HL-60 (cell line): ENCODE measurements around the gene WIPF2.
"Not testable (repeated sequence)": the region's sequence is repeated elsewhere in the genome, so short reads cannot be mapped to it uniquely, and the experiment has no call there.

Source experiments
- DNase-seq, 2 experiments: peaks; one replicate each; pipeline ENCODE4 v3.0.0-alpha.2; 2010 to 2020; ENCODE audit warnings: low read depth in 1 of 2, low spot score in 1 of 2
- H3K27ac ChIP-seq: fragments of 250-450 bp; sonication (Bioruptor Pico); replicated peaks from 2 replicates; pipeline ENCODE4 v1.5.1; 2020; ENCODE audit warnings: mild to moderate bottlenecking, moderate library complexity
- H3K27me3 ChIP-seq: fragments of 250-450 bp; sonication (Bioruptor Pico); 2 replicates; pipeline ENCODE4 v1.5.1; 2021; ENCODE audit warnings: mild to moderate bottlenecking, moderate library complexity; ENCODE audit not compliant: insufficient read depth, poor library complexity, severe bottlenecking
- H3K4me3 ChIP-seq: replicated peaks from 2 replicates; pipeline ENCODE4 v1.5.1; 2011; ENCODE audit warnings: mild to moderate bottlenecking, control low read depth, low read length; ENCODE audit not compliant: insufficient read depth
- GABPA ChIP-seq: IDR thresholded peaks from 2 replicates; pipeline ENCODE4 v1.6.1; 2012; ENCODE audit warnings: low read depth
- POLR2AphosphoS5 ChIP-seq: IDR thresholded peaks from 2 replicates; pipeline ENCODE4 v1.6.1; 2012; ENCODE audit warnings: low read depth
- SPI1 ChIP-seq: IDR thresholded peaks from 2 replicates; pipeline ENCODE4 v1.6.1; 2012; ENCODE audit warnings: low read depth, mild to moderate bottlenecking, borderline replicate concordance
- TF ChIP-seq, protein P1 (sequence below): IDR thresholded peaks from one replicate; pipeline ENCODE4 v1.5.1; 2011; ENCODE audit warnings: low read length, control low read depth, inconsistent platforms; ENCODE audit not compliant: insufficient read depth
- TF ChIP-seq, protein P2 (sequence below): IDR thresholded peaks from 2 replicates; pipeline ENCODE4 v1.6.1; 2012; ENCODE audit warnings: low read depth; ENCODE audit not compliant: insufficient replicate concordance

WIPF2 gene

DNA sequence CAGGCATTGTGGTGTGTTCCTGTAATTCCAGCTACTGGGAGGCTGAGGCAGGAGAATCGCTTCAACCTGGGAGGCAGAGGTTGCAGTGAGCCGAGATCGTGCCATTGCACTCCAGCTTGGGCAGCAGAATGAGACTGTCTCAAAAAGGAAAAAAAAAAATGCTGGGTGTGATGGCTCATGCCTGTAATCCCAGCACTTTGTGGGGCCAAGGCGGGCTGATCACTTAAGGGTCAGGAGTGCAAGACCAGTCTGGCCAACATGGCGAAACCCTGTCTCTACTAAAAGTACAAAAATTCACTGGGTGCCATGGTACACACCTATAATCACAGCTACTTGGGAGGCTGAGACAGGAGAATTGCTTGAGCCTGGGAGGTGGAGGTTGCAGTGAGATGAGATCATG lies 85.8 kb downstream of the WIPF2 start:
- not testable (repeated sequence) for H3K27me3 ChIP-seq, DNase-seq, H3K4me3 ChIP-seq, H3K27ac ChIP-seq
- TF ChIP-seq POLR2AphosphoS5: 0 out of 2 replicates have a peak, but pooled peaks have one; percentile 10

DNA sequence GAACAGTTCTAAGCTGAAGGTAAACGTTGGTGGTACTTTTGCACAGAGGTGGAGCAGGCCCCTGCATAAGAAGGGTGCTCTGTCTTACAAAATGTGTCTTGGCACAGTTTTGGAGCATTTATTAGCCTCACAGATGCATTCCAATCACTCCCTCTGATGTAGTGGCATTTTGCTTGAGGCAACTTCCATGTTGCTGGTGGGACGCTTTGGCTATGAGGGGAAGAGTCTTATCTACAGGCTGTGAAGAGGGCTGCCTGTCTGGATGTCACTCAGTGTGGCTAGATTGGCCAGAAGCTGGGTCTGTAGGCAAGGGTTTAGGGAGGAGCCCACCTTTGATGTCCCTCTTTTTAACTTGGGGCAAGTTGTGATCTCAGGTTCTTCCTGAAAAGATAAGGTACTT lies 87.3 kb downstream of the WIPF2 start:
- no peak for DNase-seq
- no peak; the same call in 1 of the 2 replicates for TF ChIP-seq POLR2AphosphoS5
- TF ChIP-seq, protein P1, sequence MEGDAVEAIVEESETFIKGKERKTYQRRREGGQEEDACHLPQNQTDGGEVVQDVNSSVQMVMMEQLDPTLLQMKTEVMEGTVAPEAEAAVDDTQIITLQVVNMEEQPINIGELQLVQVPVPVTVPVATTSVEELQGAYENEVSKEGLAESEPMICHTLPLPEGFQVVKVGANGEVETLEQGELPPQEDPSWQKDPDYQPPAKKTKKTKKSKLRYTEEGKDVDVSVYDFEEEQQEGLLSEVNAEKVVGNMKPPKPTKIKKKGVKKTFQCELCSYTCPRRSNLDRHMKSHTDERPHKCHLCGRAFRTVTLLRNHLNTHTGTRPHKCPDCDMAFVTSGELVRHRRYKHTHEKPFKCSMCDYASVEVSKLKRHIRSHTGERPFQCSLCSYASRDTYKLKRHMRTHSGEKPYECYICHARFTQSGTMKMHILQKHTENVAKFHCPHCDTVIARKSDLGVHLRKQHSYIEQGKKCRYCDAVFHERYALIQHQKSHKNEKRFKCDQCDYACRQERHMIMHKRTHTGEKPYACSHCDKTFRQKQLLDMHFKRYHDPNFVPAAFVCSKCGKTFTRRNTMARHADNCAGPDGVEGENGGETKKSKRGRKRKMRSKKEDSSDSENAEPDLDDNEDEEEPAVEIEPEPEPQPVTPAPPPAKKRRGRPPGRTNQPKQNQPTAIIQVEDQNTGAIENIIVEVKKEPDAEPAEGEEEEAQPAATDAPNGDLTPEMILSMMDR: no peak
- TF ChIP-seq GABPA: no peak
- TF ChIP-seq, protein P2, sequence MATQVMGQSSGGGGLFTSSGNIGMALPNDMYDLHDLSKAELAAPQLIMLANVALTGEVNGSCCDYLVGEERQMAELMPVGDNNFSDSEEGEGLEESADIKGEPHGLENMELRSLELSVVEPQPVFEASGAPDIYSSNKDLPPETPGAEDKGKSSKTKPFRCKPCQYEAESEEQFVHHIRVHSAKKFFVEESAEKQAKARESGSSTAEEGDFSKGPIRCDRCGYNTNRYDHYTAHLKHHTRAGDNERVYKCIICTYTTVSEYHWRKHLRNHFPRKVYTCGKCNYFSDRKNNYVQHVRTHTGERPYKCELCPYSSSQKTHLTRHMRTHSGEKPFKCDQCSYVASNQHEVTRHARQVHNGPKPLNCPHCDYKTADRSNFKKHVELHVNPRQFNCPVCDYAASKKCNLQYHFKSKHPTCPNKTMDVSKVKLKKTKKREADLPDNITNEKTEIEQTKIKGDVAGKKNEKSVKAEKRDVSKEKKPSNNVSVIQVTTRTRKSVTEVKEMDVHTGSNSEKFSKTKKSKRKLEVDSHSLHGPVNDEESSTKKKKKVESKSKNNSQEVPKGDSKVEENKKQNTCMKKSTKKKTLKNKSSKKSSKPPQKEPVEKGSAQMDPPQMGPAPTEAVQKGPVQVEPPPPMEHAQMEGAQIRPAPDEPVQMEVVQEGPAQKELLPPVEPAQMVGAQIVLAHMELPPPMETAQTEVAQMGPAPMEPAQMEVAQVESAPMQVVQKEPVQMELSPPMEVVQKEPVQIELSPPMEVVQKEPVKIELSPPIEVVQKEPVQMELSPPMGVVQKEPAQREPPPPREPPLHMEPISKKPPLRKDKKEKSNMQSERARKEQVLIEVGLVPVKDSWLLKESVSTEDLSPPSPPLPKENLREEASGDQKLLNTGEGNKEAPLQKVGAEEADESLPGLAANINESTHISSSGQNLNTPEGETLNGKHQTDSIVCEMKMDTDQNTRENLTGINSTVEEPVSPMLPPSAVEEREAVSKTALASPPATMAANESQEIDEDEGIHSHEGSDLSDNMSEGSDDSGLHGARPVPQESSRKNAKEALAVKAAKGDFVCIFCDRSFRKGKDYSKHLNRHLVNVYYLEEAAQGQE: no peak
- no peak for TF ChIP-seq SPI1
- Histone ChIP-seq H3K27me3 (no peaks in the 10 kb centered on the region), H3K27ac (peak overlapping the region; percentile 7; the same call in 1 of the 2 replicates), H3K4me3 (no peak overlapping the region)

DNA sequence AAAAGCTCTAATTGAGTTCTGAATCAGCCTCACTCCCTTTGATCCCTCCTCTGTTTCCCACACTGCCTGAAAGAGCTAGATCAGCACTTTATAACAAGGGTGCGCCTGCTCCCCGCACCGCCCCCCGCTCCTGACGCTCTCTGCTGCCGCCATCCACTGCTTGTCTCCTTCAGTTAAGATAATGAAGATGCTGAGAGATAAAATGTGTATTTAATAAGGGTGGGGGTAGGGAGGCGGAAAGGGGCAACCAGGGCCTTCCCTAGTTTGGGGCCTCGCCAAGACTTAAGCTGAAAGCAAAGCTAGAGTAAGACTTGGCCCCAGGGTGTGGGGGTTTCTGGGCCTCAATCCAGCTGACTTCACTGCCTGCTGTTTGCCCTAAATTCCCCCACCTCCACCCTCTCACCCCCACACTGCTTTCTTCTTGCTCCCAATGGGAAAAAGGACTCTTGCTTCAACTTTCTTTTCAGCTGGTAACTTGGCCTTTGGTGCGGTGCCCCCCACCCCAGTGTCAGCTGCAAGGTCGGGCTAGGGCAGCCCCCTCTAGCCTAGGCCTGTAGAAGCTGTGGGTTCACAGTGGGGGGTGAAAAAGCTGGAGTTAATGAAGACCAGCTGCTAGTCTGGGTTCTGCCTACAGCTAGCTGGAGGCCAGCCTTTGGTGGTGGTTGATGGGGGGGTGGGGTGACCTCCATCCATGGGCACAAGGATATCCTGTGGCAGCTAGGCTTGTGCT lies 88.1 kb downstream of the WIPF2 start:
- no peak for DNase-seq
- no peak overlapping the region for H3K4me3 ChIP-seq
- TF ChIP-seq, protein P1: no peak
- no peak for TF ChIP-seq POLR2AphosphoS5
- TF ChIP-seq, protein P2: no peak
- TF ChIP-seq GABPA: no peak
- no peak for TF ChIP-seq SPI1
- no peaks in the 10 kb centered on the region for H3K27me3 ChIP-seq
- H3K27ac ChIP-seq: peak overlapping the region; percentile 34

DNA sequence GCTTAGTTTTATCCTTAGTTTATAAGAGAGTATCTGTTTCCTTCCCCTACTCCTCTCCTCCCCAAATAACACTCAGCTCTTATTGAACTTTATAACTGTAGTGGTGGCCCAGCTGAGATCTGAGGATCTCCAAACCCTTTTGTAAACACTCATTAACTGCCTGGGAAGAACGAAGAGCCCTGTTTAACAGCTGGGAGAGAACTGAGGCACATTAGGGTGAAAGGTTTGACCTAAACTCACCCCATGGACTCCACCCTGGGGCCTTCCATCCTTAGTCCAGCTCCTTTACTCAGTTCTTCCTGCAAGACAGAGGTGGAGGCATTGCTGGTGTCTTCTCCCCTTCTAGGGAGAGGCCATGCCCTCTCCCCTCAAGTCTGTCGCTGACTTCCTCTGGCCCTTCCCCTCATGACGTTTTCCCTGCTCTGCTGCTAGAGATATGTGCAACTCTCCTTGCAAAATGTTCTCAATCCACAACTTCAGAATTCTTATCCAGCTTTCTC lies 88.7 kb downstream of the WIPF2 start:
- Histone ChIP-seq H3K27me3 (no peaks in the 10 kb centered on the region), H3K27ac (peak overlapping the region; percentile 34), H3K4me3 (no peak overlapping the region)
- DNase-seq: peak in 1 of 2 experiments; percentile 77
- no peak for TF ChIP-seq GABPA
- peak; percentile 44; the same call in 1 of the 2 replicates for TF ChIP-seq SPI1
- no peak for TF ChIP-seq POLR2AphosphoS5
- TF ChIP-seq, protein P2: no peak
